GM21528 (cell line): ENCODE data around the gene SMOC1.

Experiments used
- ATAC-seq: cut with Tn5 transposase; IDR thresholded peaks from one replicate; pipeline ENCODE4 v1.9.1; 2021; ENCODE audit warnings: mild to moderate bottlenecking, moderate library complexity; ENCODE audit not compliant: unreplicated experiment, low FRiP score

SMOC1 gene

GRCh38 chr14:70002589-70003346, 123.6 kb downstream of the SMOC1 start:
- no peak for ATAC-seq

DNA sequence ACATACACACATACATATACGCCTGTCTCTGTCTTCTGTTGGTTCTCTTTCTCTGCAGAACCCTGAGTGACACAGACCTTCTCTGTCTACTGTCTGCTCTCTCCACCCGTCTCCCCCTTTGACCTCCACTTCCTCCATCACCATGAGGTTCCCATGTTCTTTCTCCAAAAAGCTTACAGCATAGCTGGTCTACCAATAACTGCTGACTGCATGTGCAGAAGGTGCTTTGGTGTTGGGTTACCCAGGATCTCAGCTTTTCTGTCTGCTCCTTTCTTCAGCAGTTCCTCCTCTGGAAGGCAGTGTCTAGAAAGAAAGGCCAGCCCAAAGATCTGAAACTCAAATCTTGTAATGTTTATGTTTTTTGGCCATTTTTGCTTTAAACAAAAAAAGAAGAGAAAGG, 125.6 kb downstream of the SMOC1 start:
- ATAC-seq: no peak

DNA sequence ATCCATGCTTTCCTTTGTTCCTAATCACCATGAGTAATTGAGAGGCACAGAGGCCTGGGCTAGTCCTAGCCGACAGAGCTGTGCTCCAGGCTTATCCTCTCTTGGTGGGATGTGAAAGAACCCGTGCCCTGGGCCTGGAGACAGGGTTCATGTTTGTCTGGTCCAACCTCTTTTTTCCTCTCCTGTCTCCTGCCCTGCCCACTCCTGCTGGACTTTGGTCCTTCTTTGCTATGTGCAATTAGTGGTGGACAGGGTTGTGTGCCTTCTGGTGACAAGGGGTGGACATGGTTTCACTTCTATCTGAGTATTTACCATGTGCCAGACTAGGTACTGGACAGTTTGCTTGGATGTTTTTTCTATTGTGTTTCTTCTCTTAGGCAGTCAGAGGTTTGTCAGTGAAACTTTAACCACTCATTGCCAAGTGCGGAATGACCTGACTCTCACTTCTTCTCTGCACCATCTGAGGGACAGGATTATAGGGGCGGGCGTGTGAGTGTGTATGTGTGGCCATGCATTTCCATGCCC, 126.1 kb downstream of the SMOC1 start:
- ATAC-seq: no peak

- ATAC-seq: no peak
Measured at GRCh38 chr14:70006699-70007098, 127.5 kb downstream of the SMOC1 start.

GRCh38 chr14:70008284-70009262, 129.4 kb downstream of the SMOC1 start:
- ATAC-seq: no peak

DNA sequence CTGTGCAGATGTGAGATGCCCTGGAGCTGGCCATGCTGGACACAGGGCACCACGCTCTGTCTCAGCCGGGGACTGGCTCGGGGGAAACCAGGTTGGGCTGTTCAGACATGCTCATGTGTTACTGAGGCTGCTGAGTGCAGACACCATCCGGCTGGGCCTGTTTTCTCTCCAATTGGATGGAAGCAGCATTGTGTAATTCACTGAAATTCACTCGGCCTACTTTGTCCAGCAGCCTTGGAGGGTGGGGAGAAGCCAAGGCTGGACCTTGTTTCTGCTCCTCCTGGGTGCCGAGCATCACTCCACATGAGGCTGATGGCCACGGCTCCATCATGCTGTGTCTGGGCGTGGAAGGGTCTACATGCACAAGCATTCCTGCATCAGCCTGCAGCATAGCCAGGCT, 130.7 kb downstream of the SMOC1 start:
- ATAC-seq: no peak

DNA sequence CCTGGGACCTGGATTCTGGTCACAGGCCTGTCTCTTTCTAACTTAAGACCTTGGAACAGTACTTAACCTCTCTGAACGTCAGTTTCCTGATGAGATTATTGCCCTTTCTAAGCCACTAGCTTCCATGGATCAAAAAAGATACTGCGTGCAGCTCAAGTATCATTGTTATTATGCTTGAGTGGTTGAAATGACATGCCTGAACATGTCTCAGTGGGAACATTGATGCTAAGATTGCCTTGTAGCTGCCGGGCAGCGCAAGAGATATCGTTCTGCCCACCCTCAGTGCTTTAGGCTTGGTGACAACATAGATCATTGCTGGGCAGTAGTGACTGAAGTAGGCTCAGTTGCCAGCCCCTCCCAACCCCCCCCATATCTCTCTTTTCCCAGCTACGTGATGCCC, 131.9 kb downstream of the SMOC1 start:
- ATAC-seq: no peak

DNA sequence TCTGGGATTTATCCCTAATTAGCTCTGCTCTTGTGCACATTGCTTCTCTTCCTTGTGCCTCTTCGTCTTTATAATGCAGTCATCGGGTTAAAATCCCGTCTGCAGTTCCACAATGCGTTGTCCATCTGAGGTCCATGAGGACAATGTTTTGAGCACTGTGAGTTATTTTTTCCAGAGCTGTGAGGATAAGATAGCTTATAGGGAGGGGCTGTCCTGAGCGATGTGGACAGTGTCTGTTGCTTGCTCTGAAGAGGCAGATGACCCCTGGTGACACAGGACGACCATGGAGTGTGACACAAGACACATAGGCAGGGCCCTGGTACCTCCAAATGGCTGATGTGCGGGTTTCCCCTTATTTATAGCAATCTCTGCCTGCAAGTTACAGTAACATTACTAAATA, 132.5 kb downstream of the SMOC1 start:
- no peak for ATAC-seq

DNA sequence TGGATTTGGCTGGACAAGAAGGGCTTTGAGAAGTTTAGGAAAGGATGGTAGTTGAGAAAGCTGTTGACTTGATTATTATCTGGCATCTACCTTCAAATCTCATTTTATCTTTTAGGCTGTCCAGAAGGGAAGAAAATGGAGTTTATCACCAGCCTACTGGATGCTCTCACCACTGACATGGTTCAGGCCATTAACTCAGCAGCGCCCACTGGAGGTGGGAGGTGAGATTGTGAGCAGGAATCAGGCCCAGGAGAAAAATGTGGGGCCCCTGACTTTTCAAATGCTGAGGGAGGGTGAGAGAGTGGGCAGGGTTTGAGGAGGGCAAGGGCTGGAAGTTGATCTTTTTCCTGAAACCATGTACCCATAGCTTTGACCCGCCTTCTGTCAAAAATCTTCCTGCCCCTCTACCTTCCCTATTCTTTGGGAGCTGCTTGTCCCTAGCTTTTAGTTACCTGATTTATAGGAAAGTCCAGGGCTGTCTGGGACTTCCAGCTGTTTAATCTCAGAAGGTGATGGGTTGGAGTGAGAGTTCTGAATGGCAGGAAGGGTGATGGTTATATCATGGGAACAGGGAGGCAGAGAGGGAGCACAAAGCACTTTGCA, 134.2 kb downstream of the SMOC1 start:
- ATAC-seq: no peak

DNA sequence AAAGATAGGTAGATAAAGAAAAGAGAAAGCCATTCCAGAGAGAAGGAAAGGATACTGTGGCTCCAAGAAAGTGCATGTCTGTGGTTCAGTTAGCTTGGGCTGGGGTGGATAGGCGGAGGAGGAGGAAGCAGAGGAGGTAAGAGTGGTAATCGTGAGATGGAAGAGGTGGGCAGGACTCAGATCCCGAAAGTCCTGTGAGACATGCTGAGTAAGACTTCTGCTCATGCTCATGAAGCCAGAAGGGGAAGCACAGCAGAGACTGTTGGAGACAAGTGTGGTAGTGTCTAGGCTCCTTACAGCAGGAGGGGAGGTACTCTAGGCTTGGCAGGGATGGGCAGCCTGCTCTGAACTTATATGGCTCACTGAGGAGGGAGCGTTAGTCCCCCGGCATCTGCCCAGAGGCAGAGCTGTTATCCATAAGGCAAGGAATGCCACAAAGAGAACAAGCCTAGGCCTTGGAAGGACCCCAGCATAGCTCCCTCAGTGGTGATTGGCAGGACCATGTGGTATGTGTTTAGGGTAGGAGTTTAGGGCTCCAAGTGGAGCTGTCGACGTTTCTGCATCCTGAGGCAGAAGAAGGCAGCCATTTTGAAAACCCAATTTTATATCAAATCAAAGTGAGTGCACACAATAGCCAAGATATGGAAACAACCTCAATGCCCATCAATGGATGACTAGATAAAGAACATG, 135.3 kb downstream of the SMOC1 start:
- ATAC-seq: no peak

- no peak for ATAC-seq
Measured at GRCh38 chr14:70018230-70018629, 139.0 kb downstream of the SMOC1 start.

DNA sequence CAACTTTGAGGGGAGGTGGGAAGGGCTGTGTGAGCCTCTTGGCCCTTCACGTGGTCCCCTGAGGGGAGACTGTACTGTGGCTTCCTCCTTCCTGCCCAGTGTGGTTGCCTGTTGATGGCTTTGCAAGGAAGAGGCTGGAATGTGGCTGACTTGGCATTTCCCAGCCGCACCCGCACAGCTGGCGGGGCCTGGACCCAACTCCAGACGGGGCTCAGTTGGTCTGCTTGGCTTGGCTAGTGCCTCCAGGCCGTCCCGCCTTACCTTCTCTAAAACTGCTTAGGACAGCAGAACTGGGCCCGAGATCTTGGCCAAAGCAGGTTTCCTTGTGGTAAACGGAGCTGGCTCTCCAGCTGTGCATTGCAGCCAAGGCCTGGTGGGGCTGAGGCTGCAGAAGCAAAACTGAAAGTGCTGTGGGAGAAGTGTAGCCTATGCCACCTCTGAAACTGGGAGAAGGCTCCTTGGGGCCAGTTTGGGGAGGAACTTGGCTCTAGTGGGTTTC, 139.5 kb downstream of the SMOC1 start:
- ATAC-seq: no peak

GRCh38 chr14:70019695-70020094, 140.5 kb downstream of the SMOC1 start:
- no peak for ATAC-seq

GRCh38 chr14:70020352-70021170, 141.3 kb downstream of the SMOC1 start:
- ATAC-seq: no peak

DNA sequence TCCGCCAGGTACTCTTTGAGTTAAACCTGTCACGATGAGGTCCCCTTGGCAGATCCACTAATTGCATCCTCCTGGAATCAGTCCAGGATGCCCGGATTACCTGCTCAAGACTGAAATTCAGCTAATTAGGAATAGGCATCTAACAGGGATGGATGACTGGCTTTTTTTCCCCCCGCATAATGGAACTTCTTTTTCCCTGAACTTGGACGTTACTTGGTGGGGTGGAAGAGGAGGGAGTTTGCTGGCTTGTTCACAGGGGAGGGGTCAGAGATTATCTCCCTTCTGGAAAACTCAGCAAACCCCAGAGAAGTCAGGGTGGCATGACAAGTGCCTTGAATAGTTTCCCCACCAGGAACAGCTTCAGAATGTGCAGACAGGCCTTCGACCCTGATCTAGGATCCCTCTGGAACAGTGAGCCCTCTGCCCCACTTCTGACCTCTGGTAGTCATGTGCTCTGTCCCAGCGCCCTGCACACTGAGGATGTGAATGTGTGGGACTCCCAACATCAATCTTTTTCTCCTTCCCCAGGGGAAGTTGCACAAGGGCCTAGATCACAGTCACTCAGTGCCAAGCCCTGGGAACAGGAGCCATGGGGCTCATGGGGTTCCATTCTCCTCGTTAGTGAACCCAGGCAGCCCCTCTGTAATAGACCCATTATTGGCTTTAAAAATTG, 142.5 kb downstream of the SMOC1 start:
- no peak for ATAC-seq

GRCh38 chr14:70022771-70023445, 143.7 kb downstream of the SMOC1 start:
- no peak for ATAC-seq

GRCh38 chr14:70023871-70024270, 144.7 kb downstream of the SMOC1 start:
- ATAC-seq: no peak

GRCh38 chr14:70027785-70028428, 148.7 kb downstream of the SMOC1 start:
- ATAC-seq: no peak
